GM19238 (cell line): ENCODE measurements around the gene CLASRP.
"Not testable (repeated sequence)": the region's sequence is repeated elsewhere in the genome, so short reads cannot be mapped to it uniquely, and the experiment has no call there.

Experiments used
- DNase-seq: peaks from one replicate; pipeline ENCODE4 v3.0.0; 2011; ENCODE audit warnings: low spot score; ENCODE audit not compliant: insufficient read length

The CLASRP gene

GRCh38 chr19:45103156-45103507, 64.3 kb downstream of the CLASRP start:
- DNase-seq, result peak; percentile 55

DNA sequence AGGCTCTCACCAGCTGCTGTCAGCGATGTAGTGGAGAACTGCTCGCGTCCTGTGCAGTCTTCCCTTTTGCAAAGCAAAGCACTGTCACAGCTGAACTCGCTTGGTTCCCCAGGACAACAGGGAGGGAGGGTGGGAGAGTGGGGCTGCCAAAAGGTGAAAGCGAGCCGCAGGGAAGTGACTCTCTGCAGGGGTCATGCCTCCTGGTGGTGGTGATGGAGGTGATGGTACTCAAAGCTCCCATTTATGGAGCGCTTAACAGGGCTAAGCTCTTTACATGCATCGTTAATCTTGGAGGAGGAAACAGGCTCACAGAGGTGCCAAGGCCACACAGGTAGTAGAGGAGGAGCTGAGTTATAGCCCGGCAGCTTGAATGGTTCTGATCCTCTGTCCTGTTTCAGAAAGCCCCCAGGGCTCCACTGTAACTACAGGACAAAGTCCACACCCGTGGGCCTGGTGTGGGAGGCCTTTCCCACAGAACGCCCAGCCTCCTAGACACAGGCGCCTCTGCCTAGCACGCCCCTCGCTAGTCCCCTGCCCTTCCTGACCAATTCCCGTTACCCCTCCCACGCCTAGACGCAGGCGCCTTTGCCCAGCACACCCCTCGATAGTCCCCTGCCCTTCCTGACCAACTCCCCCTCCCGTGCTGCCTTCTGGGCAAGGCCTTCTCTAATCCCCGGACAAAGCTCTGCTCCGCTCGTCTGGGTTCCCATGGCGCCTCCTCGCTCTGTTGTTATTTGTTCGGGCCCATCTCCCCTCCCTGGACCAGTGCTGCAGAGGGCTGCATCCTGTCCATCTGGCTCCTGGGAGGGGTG, 64.9 kb downstream of the CLASRP start:
- DNase-seq, result no peak

DNA sequence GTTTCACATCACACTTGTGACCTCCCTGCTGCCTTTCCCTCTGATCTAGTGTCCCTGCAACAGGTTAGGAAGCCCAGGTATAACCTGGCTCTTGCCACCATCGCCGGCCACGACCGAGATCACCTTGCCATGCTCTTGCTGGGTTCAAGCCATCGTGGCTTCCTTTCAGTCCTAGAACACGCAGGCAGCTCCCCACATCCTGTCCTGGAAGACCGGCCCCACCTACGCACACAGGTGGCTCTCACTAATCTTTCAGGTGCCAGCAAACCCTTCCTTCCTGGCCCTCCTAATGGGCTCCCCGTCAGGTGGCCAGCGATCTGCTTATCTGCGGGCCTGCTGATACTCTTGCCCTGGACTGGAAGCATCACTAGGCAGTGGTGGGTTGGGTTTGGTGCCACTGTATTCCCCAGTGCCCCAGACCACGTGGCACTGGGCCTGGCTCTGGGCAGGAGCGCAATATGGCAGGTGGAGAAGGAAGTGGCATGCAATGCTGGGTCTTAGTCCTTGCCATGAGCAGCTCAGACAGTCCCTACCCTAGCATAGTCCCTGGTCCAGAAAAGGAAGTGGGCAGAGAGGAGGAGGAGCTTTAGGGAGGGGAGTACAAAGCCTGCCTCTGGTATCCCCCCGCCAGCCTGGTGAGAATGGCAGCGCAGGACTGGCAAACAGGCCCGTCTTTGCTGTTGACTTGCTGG, 66.0 kb downstream of the CLASRP start:
- no peak for DNase-seq

- not testable (repeated sequence) for DNase-seq
Observed at GRCh38 chr19:45106363-45106762, 67.5 kb downstream of the CLASRP start.

DNA sequence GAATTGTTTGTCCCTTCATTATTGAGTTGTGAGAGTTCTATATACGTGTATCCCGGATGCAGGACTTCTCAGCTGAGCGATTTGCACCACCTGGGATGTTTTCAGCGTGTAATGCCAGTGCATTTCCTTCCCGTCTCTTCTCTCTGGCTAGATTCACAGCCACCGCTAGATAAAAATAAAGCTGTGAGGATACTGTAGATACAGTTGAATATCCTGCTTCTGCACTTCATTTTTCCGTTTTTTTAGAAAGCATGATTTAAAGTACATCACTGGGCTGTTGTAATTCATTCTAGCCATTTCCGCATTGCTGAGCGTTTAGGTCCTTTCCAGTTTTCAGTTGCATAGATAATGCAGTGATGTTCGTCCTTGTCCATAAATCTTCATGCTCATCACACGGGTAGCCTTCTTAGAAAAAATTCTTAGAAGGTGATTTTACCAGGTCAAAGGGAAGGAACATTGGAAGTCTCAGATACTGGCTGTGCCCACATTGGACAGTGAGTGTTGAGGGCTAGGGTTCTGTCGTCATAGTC, 68.8 kb downstream of the CLASRP start:
- no peak for DNase-seq

GRCh38 chr19:45110851-45111266, 72.0 kb downstream of the CLASRP start:
- DNase-seq, result no peak

DNA sequence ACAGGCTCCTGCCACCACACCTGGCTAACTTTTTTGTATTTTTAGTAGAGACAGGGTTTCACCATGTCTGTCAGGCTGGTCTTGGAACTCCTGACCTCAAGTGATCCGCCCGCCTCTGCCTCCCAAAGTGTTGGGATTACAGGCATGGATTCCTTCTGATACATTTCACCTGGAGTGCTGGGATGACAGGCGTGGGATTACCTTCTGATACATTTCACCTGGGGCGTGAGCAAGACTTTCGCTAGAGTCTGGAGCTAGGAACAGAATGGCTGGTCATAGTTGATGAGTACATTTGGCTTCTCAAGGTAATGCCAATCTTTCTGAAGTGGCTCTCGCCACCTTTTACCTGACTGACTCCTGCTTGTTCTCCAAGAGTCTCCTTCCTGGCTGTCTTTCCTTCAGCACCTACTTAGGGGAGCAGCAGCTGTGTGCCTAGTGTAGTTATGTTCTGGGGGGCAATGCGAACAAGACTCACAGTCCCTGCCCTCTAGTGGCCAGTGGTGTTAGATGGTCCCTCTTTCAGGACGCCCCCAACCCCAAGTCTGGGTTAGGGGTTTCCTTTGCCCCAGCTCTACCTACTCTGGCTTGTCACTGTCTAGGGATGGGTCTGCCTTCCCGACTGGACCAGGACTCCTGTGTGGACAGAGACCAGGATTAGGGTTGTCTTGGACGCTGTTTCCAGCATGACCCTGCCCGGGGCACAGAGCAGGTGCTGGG, 73.4 kb downstream of the CLASRP start:
- no peak for DNase-seq

GRCh38 chr19:45113628-45114027, 74.8 kb downstream of the CLASRP start:
- DNase-seq, result no peak

DNA sequence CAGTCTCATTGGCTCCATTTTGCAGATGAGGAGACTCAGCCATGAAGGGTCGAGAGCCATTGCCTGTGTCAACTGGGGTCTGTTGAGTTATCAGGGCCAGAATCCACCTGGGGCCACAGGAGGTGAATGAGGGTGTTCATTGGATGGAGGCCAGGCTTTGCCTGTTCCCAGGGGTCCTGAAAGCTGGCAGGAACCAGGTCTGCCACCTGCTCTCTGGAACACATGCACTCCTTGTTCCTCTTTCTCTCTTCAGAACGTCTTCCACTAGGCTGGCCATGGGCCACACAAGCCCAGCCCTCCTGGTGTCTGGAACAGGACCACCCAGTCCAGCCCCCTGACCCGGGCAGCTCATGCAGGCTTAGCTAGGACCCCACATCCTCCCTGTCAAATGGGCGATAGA, 75.3 kb downstream of the CLASRP start:
- no peak for DNase-seq

DNA sequence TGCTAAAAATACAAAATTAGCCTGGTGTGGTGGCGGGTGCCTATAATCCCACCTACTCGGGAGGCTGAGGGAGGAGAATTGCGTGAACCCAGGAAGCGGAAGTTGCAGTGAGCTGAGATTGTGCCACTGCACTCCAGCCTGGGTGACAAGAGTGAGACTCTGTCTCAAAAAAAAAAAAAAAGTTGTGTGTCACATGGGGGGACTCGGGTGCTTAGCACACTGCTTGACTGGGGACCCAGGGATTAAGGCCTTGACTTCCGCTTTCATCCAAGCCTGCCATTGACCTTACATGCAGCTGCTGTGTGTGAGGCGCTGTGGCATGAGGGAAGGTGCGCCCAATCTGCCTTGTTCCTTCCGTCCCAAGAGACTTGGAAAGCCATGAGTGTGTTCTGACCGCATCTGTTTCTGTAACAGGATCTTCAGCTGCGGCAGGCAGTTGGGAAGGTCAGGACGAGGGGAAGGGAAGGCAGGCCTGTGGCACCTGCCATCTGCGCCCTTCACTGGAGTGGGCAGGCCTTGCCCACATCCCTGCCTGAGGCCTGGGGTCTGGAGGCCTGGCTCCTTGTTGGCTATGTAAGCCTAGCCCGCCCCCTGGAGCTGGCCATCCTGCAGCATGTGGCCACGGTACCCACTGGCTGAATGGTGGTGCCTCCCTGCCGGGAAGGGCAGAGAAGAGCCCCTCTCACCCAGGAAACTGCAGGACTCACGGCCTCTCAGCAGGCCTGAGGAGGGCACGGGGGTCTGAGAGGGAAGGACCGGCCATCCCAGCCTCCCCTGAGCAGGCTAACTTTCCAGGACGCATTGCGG, 77.2 kb downstream of the CLASRP start:
- DNase-seq, result no peak

DNA sequence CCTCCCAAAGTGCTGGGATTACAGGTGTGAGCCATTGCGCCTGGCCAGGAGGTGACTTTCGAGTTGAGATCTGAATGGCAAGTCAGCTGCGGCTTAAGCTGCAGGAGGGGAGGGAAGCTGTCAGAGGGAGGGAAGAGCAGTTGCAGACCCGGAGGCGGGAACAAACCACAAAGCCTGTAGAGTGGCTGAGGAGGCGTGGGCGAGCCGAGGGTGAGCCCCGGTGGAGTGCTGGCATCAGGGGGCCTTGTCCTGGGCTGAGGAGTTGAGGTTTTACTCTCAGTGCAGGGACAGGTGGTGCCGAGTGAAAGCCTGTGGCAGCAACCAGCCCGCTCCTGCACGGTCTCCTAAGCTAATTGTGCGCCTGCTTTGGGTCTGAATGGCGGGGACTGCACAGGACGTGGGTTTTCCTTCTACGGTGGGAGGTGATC, 78.3 kb downstream of the CLASRP start:
- peak; percentile 60 for DNase-seq

DNA sequence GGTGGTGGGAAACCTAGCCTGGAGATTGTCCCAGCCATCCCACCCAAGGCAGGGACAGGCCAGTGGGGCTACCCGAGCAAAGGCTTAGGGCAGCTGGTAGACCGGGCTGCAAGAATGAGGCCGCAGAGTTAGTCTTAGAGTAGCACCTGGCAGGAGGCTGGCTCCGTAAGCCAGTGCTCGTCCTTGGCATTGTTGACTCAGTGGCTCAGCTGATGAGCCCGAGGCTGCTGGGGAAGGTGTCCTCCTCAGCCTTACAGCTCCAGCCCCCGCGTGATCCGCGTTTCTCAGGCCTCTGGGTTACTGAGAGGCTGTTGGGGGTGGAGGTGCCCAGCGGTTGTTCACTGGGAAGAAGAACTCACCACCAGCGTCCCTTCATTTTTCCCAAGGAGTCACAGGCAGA, 78.8 kb downstream of the CLASRP start:
- no peak for DNase-seq

- DNase-seq, result no peak
Observed at GRCh38 chr19:45118106-45118505, 79.3 kb downstream of the CLASRP start.

GRCh38 chr19:45118591-45119355, 79.9 kb downstream of the CLASRP start:
- DNase-seq, result peak; percentile 54

GRCh38 chr19:45119582-45119981, 80.7 kb downstream of the CLASRP start:
- no peak for DNase-seq
